ENCODE results near the gene SEMG1.
A peak's percentile ranks its signal among the peaks of the same experiment; 100 is the strongest.

Gene SEMG1

DNA sequence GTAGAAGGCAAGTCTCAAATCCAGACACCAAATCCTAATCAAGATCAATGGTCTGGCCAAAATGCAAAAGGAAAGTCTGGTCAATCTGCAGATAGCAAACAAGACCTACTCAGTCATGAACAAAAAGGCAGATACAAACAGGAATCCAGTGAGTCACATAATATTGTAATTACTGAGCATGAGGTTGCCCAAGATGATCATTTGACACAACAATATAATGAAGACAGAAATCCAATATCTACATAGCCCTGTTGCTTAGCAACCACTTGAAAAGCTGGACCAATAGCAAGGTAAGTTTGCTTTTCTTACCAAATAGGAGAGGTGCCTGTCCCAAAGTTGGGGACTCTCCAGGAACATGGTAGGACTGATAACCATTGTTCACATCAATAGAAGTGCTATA is 16.3 kb downstream of the SEMG1 start:
- DNase-seq: no peak

DNA sequence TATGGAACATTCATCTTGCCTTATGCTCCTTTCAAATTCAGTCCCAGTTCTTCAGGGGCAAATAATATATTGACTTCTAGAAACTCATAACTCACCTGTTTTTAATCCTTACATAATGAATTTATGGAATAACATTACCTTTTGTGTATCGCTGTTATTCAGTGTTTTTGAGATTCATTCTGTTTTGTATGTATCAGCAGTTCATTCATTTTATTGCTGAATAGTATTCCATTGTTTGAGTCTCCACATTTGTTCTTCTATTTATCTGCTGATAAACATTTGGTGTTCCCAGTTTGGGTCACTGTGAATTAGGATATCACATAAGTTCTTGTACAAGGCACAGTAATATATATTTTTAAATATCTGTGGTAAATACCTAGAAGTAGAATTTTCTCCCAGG is 19.5 kb downstream of the SEMG1 start:
- no peak for DNase-seq

DNA sequence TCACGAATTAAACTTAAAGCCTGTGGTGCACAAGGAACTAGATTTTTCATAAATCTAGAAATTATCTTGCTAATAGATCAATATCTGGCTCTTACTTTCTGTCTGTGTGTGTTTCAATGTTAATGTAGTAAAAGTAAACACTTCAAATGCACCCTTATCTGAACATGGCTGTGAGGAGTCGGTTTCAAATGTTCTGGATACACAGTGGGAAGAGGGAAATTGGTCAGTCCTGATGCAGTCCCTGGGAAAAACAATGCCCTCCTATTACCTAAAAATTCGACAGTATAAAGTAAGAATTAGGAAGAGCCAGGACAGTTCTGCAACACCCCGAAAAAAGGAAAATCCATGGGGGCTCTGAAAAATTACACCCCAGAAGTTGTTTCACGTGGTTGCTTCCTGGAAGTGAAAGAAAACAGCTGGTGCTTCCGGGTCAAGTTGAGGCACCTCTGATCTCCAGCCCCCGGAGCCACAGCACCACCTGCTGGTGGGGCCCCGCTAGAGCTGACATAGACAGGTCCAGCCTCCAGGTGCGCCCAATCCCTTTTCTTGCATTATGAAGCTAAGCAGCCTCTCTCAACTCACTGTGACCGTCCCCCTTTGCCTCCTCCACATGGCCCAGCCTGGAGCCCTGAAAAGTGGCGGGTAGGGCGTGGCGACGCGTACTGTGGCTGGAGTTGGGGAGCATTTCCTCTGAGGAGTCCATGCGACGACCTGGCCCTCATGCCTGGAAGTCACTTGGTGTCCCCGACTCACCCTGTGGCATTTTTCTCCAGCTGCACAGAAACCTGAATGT is 22.6 kb downstream of the SEMG1 start:
- peak; percentile 8 for DNase-seq

DNA sequence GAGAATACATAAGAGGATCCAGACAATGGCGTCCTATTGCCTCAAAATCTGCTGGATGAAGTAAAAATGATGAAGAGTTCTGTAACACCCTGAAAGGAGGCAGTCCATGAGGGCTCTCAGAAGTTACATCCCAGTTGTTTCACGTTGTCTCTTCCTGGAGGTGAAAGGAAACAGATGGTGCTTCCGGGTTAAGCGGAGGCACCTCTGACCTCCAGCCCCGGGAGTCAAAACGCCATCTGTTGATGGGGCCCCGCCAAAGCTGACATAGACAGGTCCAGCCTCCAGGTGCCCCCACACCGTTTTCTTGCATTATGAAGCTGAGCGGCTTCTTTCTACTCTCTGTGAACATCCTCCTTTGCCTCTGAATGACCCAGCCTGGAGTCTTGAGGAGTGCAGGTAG is 23.8 kb downstream of the SEMG1 start:
- no peak for DNase-seq

DNA sequence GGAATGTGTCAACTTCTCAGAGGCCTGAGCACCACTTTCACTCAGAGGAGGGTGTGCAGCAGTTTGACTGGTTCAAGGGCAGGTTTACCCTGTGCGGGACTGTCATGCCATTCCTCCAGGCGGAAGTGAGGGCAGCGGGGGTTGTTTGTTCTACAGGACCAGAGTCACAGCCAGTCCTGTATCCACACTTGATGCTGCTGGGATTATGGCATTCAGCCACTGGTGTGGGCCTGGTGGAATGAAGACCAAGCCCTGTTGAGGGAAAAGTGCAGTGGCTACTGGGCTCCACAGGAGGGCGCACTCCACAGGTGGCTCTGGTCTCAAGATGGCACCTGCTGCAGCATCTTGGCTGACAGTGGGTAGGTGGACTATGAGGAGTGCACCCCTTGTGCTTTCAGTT is 29.2 kb downstream of the SEMG1 start:
- no peak for DNase-seq

DNA sequence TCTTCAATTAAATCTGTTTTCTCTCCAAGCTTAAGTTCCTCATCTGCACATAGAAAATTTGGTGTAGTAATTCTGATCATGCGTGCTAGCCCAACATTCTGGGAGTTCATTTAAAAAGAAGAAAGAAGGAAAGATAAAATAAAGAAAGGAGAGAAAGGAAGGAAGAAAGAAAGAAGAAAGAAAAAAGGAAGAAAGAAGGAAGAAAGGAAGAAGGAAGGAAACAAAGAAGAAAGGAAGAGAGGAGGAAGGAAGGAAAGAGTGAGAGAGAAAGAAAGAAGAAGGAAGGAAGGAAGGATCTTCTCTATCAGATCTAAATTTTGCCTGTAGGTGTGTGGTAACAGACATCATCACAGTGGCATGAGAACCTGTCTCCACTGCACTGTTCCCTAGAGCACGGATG is 31.3 kb downstream of the SEMG1 start:
- no peak for DNase-seq

DNA sequence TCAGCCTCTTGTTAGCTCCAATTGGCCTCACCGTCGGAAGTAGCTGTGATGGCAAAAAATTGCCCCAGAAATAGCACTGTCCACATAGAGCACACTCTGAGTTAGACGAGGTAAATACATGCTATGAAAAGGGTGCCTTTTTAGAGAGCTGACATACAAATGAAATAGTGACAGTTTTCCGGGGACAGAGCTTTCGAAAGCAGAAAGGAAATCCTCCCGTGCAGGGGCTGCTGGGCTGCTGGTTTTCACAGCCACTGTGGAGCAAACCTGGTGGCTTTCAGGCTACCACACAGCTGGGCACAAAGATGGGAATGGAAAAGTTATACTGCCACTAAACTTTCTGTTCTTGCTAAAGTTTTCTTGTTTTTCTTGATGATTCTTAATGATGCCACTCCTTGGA is 39.3 kb downstream of the SEMG1 start:
- no peak for DNase-seq

DNA sequence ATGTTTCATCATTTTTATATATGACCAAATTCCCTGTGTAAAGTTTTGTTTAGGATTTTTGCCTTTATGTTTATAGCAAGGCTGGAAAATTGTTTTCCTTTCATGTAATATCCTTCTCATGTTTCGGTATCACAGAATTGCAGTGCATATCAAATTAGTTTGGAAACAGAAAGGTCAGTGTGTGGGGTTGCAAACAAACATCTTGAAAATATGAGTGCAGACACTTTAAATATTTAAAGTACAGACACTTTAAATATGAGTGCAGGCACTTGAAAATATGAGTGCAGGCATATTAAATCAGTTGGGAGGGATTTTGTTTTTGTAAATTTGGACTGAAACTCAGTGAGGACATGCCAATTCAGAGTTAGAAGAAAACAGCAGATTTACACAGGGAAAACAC is 41.0 kb downstream of the SEMG1 start:
- DNase-seq: no peak

DNA sequence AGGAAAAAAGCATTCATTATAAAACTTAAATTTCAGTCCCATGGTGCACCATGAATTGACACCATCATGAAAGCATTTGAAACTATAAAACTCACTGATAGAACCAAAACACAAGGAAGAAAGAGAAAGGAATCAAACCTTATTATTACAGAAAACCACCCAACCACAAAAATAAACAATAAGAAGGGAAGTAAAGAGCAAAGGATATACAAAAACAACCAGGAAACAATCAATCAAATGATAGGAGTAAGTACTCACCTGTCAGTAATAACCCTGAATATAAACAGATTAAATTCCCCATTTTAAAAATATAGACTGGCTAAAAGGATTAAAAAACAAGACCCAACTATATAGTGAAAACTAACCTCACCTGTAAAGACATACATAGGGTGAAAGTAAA is 41.8 kb downstream of the SEMG1 start:
- DNase-seq: no peak

DNA sequence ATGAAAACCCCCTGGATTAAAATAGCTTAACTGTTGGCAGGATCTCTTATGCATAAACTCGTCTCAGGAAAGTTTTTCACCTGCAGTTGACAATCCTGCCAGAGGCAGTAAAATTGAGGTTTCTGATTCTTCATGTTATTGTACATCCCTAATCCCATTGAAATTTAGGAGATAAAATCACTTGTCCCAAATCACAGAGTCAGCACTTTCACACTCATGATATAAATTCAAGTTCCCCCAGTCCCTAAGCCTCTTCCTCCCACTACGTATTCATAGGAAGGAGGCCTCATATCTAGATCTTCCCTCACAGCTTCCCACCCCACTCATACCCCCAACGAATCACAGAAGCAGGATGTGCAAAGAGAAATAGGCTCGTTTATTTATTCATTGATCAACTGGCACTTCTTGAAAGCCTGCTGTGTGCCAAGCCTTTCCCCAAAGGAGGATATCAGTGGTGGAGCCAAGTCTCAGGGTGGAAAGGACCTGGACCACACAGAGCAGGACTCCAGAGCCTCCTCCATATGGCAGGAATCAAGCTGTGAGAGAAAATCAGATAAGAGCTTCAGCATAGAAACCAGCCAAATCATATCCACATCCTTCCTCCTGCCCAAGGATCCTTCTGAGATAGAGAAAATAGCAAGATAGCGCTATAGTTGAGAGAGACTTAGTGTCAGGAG is 45.2 kb downstream of the SEMG1 start:
- no peak for DNase-seq

DNA sequence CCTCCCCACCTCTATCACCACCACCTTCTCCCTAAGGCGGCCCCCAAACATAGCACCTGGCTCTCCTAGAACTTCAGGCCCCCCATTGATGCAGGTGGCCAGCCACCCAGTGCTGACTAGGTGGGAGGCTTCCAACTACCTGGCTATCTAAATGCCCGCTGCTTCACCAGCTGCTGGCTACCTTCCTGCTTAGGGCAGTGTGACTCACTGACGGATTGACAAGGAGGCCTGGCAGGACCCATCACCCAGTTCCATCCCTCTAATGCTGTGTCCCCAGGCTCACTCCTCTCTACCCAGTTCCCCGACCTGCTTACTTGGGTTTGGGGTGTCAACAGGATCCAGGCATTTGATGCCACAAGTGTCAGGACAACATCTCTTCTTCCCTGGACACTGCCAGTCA is 46.4 kb downstream of the SEMG1 start:
- DNase-seq: no peak

DNA sequence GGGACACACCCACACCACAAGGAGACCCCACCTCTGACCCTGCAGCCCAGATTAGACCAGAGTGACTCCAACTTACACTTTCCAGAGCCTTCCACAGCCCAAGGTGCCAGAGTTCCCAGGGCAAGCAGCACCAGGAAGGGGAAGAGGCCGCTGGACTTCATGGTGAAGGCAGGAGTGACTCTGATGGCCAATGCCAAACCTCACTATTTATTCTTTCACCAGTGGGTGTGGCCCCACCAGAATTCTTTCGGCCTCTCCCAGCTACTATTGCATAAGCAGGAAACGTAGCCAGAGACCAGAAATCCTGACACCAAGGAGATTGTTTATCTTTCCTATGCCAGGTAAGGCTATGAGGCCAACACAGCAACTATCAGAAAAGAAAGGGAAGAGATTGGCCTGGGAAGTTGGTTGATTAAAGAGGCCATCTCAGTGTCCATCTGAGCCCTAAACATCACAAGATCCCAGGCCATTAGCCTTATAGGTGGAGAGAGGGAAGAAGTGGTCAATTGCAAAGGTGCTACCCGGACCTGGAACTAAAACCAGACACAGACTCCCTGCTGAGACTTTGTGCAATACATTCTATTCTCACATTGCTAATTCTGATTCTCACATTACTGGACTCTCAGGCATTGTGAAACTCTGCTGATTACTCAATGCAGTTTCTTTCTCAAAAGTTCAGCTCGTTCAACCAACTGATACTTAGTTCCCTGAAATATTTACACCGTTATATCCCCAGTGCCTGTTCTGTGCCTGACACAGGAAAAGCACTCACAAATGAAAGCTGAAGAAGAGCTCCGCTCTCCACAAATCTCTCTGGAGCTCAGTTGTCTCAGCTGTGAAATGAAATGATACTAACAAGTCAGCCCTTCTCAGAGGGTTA is 47.8 kb downstream of the SEMG1 start, which contains the start of gene SLPI:
Gene SLPI (minus strand): TSS at position 182 of the 880 bp plus-strand sequence. CDS start 21 bp downstream, at position 161.
- no peak for DNase-seq

DNA sequence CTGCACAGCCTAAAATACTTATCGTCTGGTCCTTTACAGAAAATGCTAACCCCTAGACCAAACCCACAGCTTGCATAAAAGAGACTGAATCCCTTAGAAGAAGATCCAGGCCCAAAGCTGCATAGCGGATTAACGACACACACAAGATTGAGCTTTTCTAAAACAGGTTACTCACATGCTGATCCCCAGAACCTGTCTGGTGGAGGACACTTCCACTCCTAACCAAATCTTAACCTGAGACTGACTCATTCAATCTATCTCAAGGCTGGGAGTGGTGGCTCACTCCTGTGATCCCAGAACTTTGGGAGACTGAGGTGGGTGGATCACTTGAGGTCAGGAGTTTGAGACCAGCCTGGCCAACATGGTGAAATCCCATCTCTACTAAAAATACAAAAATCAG is 50.3 kb downstream of the SEMG1 start:
- DNase-seq: no peak

DNA sequence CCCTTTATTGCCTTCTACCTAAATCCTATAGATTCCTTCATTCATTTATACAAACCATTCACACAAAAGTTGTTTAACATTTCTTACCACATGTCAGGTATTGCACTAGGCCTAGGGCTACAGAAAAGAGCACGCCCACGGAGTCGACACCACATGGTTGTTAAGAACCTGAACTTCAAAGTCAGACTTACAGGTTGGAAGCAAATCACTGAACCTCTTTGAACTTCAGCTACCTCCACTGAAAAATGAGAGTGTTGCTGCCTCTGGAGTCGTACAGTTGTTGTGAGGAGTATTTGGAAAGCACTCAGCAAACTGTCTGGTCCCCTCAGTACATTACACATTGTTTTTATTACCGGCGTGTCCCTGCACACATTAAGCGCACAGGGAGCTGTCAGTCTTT is 50.9 kb downstream of the SEMG1 start:
- DNase-seq: no peak

DNA sequence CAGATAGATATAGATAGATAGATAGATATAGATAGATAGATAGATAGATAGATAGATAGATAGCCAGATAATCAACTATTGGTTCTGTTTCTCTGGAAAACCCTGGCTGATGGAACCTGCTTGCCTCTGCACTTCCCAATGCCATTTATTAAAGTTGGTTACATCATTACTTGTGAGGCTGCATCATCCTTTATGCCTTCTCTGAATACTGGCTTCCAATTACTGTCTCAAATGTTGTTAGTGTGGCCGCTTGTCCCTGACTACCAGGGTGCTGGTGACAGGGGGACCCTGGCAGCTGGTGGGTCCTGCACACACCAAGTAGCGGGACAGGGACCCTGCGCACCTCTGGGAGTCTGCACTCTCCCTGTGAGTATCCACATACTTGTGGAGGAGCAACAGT is 51.4 kb downstream of the SEMG1 start:
- no peak for DNase-seq

DNA sequence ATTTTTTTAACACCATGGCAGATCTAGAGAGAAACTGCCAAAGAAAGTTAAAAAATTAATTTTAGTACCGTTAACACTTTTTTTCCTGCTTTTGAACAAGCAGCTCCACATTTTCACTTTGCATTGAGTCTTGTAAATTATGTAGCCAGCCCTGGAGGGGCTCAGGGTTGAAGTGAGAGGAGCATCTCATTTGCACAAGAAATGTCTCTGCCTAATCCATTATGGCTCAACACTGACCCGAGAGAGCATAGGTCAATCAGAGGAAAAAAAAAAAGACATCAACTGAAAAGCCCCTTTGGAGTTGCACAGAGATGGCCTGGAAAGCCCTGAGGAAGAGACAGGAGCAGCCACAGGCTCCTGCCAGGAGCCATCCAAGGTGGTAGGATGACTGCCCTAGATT is 51.8 kb downstream of the SEMG1 start:
- DNase-seq: no peak
